Stimulated activated effector memory CD8-positive, alpha-beta T cell treated with anti-CD3 and anti-CD28 coated beads, Interleukin-12 subunit alpha, Interleukin-12 subunit beta, amount 100 ng/mL, for 72 hours (primary cell): ENCODE data around the gene TIAM1.

Experiments
- ATAC-seq: fragments of 150-1000 bp; cut with Tn5 transposase; 2 replicates; pipeline ENCODE4 v1.10.0; 2021
- DNase-seq, 2 donors: peaks; one replicate each; pipeline ENCODE4 v3.0.0; 2021 to 2022; ENCODE audit warnings: low spot score in 2 of 2
- H3K27ac Mint-ChIP-seq: one replicate; pipeline ENCODE4 v1.8.0; 2022; ENCODE audit warnings: mild to moderate bottlenecking, mixed read lengths
- H3K36me3 Mint-ChIP-seq: one replicate; pipeline ENCODE4 v1.8.0; 2022; ENCODE audit warnings: mild to moderate bottlenecking, mixed read lengths
- H3K4me1 Mint-ChIP-seq: one replicate; pipeline ENCODE4 v1.8.0; 2022; ENCODE audit warnings: mixed read lengths
- H3K4me3 Mint-ChIP-seq: one replicate; pipeline ENCODE4 v1.8.0; 2022; ENCODE audit warnings: mild to moderate bottlenecking, mixed read lengths
- H3K9me3 Mint-ChIP-seq: one replicate; pipeline ENCODE4 v1.8.0; 2022; ENCODE audit warnings: mixed read lengths

Gene TIAM1

GRCh38 chr21:31184459-31184858 lies 159.6 kb downstream of the TIAM1 start:
- H3K4me1 Mint-ChIP-seq: peaks cover 46% of the 10 kb centered on the region
- H3K27ac Mint-ChIP-seq: peak overlapping the region; percentile 73
- DNase-seq: peak in 1 of 2 donors; percentile 63

GRCh38 chr21:31182231-31183140 lies 161.6 kb downstream of the TIAM1 start:
- ATAC-seq: peak; percentile 67
- Mint-ChIP-seq H3K4me3 (peak overlapping the region; percentile 63), H3K4me1 (peaks cover 42% of the 10 kb centered on the region), H3K27ac (peak overlapping the region; percentile 69), H3K36me3 (peaks cover 6% of the 10 kb centered on the region), H3K9me3 (no peaks in the 10 kb centered on the region)
- DNase-seq: peak; percentile 7 to 53

More at GRCh38 chr21:31184459-31184858, 159.6 kb downstream of the TIAM1 start:
- H3K9me3 Mint-ChIP-seq: no peaks in the 10 kb centered on the region
- peak; percentile 87 for ATAC-seq
- peak overlapping the region; percentile 19 for H3K4me3 Mint-ChIP-seq
- peaks cover 6% of the 10 kb centered on the region for H3K36me3 Mint-ChIP-seq

GRCh38 chr21:31181082-31181750 lies 162.8 kb downstream of the TIAM1 start:
- peak overlapping the region; percentile 63 for H3K4me3 Mint-ChIP-seq
- H3K27ac Mint-ChIP-seq: peak overlapping the region; percentile 69
- DNase-seq (no peak), ATAC-seq (no peak)
- peaks cover 39% of the 10 kb centered on the region for H3K4me1 Mint-ChIP-seq
- peaks cover 6% of the 10 kb centered on the region for H3K36me3 Mint-ChIP-seq
- H3K9me3 Mint-ChIP-seq: no peaks in the 10 kb centered on the region

GRCh38 chr21:31180256-31181081 lies 163.6 kb downstream of the TIAM1 start:
- H3K27ac Mint-ChIP-seq: no peak overlapping the region
- DNase-seq: no peak
- peaks cover 34% of the 10 kb centered on the region for H3K4me1 Mint-ChIP-seq
- ATAC-seq: no peak
- peaks cover 6% of the 10 kb centered on the region for H3K36me3 Mint-ChIP-seq
- H3K9me3 Mint-ChIP-seq: no peaks in the 10 kb centered on the region
- H3K4me3 Mint-ChIP-seq: peak overlapping the region; percentile 63

GRCh38 chr21:31176725-31177124 lies 167.3 kb downstream of the TIAM1 start:
- ATAC-seq (no peak), DNase-seq (no peak)
- no peak overlapping the region for H3K4me3 Mint-ChIP-seq
- H3K27ac Mint-ChIP-seq: no peak overlapping the region
- no peaks in the 10 kb centered on the region for H3K9me3 Mint-ChIP-seq
- peaks cover 14% of the 10 kb centered on the region for H3K4me1 Mint-ChIP-seq
- peaks cover 7% of the 10 kb centered on the region for H3K36me3 Mint-ChIP-seq

- no peak overlapping the region for H3K4me3 Mint-ChIP-seq
- no peak for ATAC-seq
Observed at GRCh38 chr21:31176080-31176551, 167.9 kb downstream of the TIAM1 start.

GRCh38 chr21:31173881-31174555 lies 170.0 kb downstream of the TIAM1 start:
- no peak overlapping the region for H3K27ac Mint-ChIP-seq
- no peak for DNase-seq
- peaks cover 7% of the 10 kb centered on the region for H3K36me3 Mint-ChIP-seq
- H3K9me3 Mint-ChIP-seq: no peaks in the 10 kb centered on the region
- peaks cover 13% of the 10 kb centered on the region for H3K4me1 Mint-ChIP-seq
- no peak for ATAC-seq
- no peak overlapping the region for H3K4me3 Mint-ChIP-seq

More at GRCh38 chr21:31176080-31176551, 167.9 kb downstream of the TIAM1 start:
- Mint-ChIP-seq H3K4me1 (peaks cover 13% of the 10 kb centered on the region), H3K9me3 (no peaks in the 10 kb centered on the region), H3K27ac (no peak overlapping the region), H3K36me3 (peaks cover 7% of the 10 kb centered on the region)
- no peak for DNase-seq

GRCh38 chr21:31172328-31172727 lies 171.7 kb downstream of the TIAM1 start:
- no peak for ATAC-seq
- Mint-ChIP-seq H3K27ac (no peak overlapping the region), H3K36me3 (peaks cover 12% of the 10 kb centered on the region), H3K4me1 (peaks cover 13% of the 10 kb centered on the region), H3K9me3 (no peaks in the 10 kb centered on the region), H3K4me3 (no peak overlapping the region)
- DNase-seq: no peak

- Mint-ChIP-seq H3K4me1 (no peaks in the 10 kb centered on the region), H3K36me3 (peaks cover 25% of the 10 kb centered on the region), H3K9me3 (no peaks in the 10 kb centered on the region), H3K27ac (no peak overlapping the region), H3K4me3 (no peak overlapping the region)
- ATAC-seq (no peak), DNase-seq (no peak)
Observed at GRCh38 chr21:31164713-31165694, 179.1 kb downstream of the TIAM1 start.

- no peaks in the 10 kb centered on the region for H3K4me1 Mint-ChIP-seq
- H3K27ac Mint-ChIP-seq: no peak overlapping the region
- no peak overlapping the region for H3K4me3 Mint-ChIP-seq
- peaks cover 20% of the 10 kb centered on the region for H3K36me3 Mint-ChIP-seq
- no peak for DNase-seq
- no peaks in the 10 kb centered on the region for H3K9me3 Mint-ChIP-seq
- ATAC-seq: no peak
Observed at GRCh38 chr21:31162827-31163226, 181.2 kb downstream of the TIAM1 start.

GRCh38 chr21:31162079-31162699 lies 181.9 kb downstream of the TIAM1 start:
- Mint-ChIP-seq H3K27ac (no peak overlapping the region), H3K4me3 (no peak overlapping the region), H3K36me3 (peaks cover 20% of the 10 kb centered on the region), H3K9me3 (no peaks in the 10 kb centered on the region), H3K4me1 (no peaks in the 10 kb centered on the region)
- ATAC-seq (no peak), DNase-seq (no peak)

GRCh38 chr21:31161157-31161556 lies 182.9 kb downstream of the TIAM1 start:
- no peak for DNase-seq
- Mint-ChIP-seq H3K36me3 (peaks cover 20% of the 10 kb centered on the region), H3K9me3 (no peaks in the 10 kb centered on the region), H3K4me1 (no peaks in the 10 kb centered on the region), H3K27ac (no peak overlapping the region), H3K4me3 (no peak overlapping the region)
- peak; percentile 40 for ATAC-seq

GRCh38 chr21:31159808-31160207 lies 184.3 kb downstream of the TIAM1 start:
- Mint-ChIP-seq H3K4me1 (no peaks in the 10 kb centered on the region), H3K9me3 (peaks cover 4% of the 10 kb centered on the region), H3K27ac (no peak overlapping the region), H3K4me3 (no peak overlapping the region), H3K36me3 (peaks cover 27% of the 10 kb centered on the region)
- ATAC-seq (no peak), DNase-seq (no peak)
